BJ (cell line): ENCODE data around the gene LAMA4. TPM values are rescaled to one million over a fixed set of nuclear protein-coding genes. Genes with fewer than 3 reads are reported as not detected.

ENCODE experiments used
- CTCF ChIA-PET: fragments of 350-600 bp; formaldehyde crosslinking; extraction: SDS; loops from one replicate; lab custom pipeline; 2021; ENCODE audit warnings: antibody characterized with exemption, inconsistent platforms; lab: Yijun Ruan, JAX
- POLR2A ChIA-PET: fragments of 300-600 bp; sonication (Branson Sonifier 250); formaldehyde crosslinking; extraction: SDS; loops from one replicate; lab custom pipeline; 2021; ENCODE audit warnings: antibody characterized with exemption; lab: Charles Lee
- DNase-seq: peaks from one replicate; pipeline ENCODE4 v3.0.0-alpha.2; 2011; ENCODE audit warnings: low read depth
- H3K27me3 ChIP-seq: 2 replicates; pipeline ENCODE4 v1.6.0; 2011; ENCODE audit warnings: low read length; ENCODE audit not compliant: control insufficient read depth, insufficient read depth
- H3K36me3 ChIP-seq: 2 replicates; pipeline ENCODE4 v1.5.1; 2011; ENCODE audit warnings: low read length; ENCODE audit not compliant: control insufficient read depth, insufficient read depth
- H3K4me3 ChIP-seq: 2 replicates; pipeline ENCODE4 v1.5.1; 2011; ENCODE audit warnings: low read depth, mild to moderate bottlenecking, control low read depth, low read length
- CTCF ChIP-seq: IDR thresholded peaks from 2 replicates; pipeline ENCODE4 v1.5.1; 2011; ENCODE audit warnings: low read depth, mild to moderate bottlenecking, control low read depth, inconsistent platforms, low read length, moderate library complexity; ENCODE audit not compliant: insufficient read depth
- polyA plus RNA-seq: library from polyadenylated mRNA; depleted of rRNA; stranded (reverse); fragments of >200 nt; gene quantifications from 2 replicates; pipeline ENCODE4 v1.2.3, GENCODE V29; 2011

LAMA4 gene
- polyA plus RNA-seq, 1 experiment, result 301 TPM

GRCh38 chr6:112087916-112088315, 166.5 kb downstream of the LAMA4 start:
- DNase-seq, result no peak
- Histone ChIP-seq H3K36me3 (peaks cover 1% of the 10 kb centered on the region; the same call in 1 of the 2 replicates), H3K27me3 (no peaks in the 10 kb centered on the region), H3K4me3 (peak overlapping the region; percentile 77)
- ChIA-PET POLR2A (no interaction called here), CTCF (interaction anchor here (0.9 to 3.7 kb wide), 6 partner anchors 22 to 76 kb away, joined by 3 to 20 read pairs (median 4); no protein-coding TSS in a partner anchor)
- no peak for TF ChIP-seq CTCF

DNA sequence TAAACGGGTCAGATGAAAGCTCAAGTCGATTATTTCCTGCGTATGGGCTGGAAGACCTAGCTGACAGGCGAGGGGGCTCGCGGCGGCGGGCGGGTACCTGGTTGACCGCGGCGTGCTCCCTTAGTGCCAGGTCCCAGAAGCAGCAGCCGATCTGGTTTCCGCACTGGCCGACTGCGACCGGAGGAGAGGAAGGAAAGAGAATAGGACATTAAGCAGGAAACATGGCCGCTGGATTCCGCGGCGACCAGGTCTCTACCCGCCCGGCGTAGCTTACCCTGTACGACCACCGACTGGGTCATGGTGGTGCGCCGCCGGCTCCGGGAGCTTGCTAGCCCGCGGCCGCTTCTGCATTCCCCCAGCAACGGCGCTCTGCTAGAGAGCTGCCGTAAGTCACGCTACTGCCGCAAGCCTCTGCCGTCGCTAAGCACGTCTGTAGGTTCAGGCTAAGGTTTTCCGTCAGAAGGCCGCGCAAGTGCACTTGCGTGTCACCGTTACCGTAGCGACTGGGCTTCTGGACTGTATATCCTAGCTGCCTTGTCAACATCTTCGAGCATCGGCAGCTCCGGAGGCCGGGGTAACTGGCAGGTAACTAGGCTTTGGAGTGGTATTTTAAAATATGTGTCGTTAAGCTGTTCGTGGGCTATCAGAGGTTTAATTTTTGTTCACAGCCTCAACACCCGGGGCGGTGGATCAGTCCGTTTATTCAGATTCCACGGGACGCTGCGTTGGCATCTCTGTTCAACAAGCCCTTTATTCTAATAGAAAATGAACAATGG, 167.0 kb downstream of the LAMA4 start, which contains the start of the genes FAM229B and TUBE1:
FAM229B (plus strand) TSS at position 456 of the 776 bp plus-strand sequence. CDS start 11,693 bp downstream, outside the sequence.
TUBE1 (minus strand) TSS at position 347 of the 776 bp plus-strand sequence; CDS start at position 299, 48 bp downstream.
- CTCF ChIA-PET, result interaction anchor here (0.6 to 3.7 kb wide), 13 partner anchors 11 to 284 kb away, joined by 3 to 20 read pairs (median 4); no protein-coding TSS in a partner anchor
- Histone ChIP-seq H3K36me3 (peaks cover 1% of the 10 kb centered on the region; the same call in 1 of the 2 replicates), H3K4me3 (peak within 1 kb of the TSS; percentile 77), H3K27me3 (no peaks in the 10 kb centered on the region)
- peak; percentile 87 for DNase-seq
- POLR2A ChIA-PET, result no interaction called here
- TF ChIP-seq CTCF, result peak; percentile 29; the same call in 1 of the 2 replicates

DNA sequence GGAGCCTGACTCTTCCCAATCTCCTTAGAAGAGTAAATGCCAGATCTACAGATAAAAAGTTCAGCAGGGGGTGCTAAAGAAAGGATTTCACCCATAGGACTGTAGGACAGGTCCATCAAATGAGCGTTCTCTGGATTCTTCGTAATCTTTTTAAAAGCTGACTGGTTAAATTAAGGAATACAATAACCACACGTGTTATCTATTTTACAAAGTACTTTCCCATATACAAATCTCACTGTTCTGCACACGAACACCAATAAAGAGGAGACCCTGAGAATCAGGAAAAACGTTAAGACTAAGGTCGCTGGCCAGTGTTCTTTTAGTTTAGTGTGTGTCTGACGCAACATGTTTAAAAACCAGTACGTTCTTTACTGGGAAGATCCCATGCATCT, 167.6 kb downstream of the LAMA4 start:
- DNase-seq, result peak; percentile 26
- ChIA-PET CTCF (interaction anchor here (0.6 to 3.7 kb wide), 15 partner anchors 10 to 377 kb away, joined by 3 to 20 read pairs (median 4); no protein-coding TSS in a partner anchor), POLR2A (no interaction called here)

GRCh38 chr6:112085286-112086065, 168.9 kb downstream of the LAMA4 start:
- ChIA-PET POLR2A (no interaction called here), CTCF (interaction anchor here (0.8 to 3.7 kb wide), 6 partner anchors 9 to 376 kb away, joined by 3 to 20 read pairs (median 4); no protein-coding TSS in a partner anchor)
- H3K36me3 ChIP-seq, result peaks cover 1% of the 10 kb centered on the region; the same call in 1 of the 2 replicates
- no peak for TF ChIP-seq CTCF
- DNase-seq, result no peak
- H3K27me3 ChIP-seq, result no peaks in the 10 kb centered on the region
- no peak overlapping the region for H3K4me3 ChIP-seq

More for the DNA sequence above, 167.6 kb downstream of the LAMA4 start:
- peak overlapping the region; percentile 77 for H3K4me3 ChIP-seq
- no peaks in the 10 kb centered on the region for H3K27me3 ChIP-seq
- peaks cover 1% of the 10 kb centered on the region; the same call in 1 of the 2 replicates for H3K36me3 ChIP-seq
- peak; percentile 44 for TF ChIP-seq CTCF
